Karpas-422 (cell line): ENCODE data around the gene PHB1. TPM values are rescaled to one million over a fixed set of nuclear protein-coding genes. Genes with fewer than 3 reads are reported as not detected.

ENCODE experiments used
- small RNA-seq: library from RNA; depleted of rRNA; stranded (forward); fragments of <200 nt; gene quantifications from one replicate; pipeline ENCODE3, GENCODE V24; 2014
- total RNA-seq: library from RNA; depleted of rRNA; stranded (reverse); fragments of >200 nt; shearing (Covaris generic); gene quantifications from 2 replicates; pipeline ENCODE4 v1.2.3, GENCODE V29; 2014; ENCODE audit warnings: low replicate concordance; rRNA removed

PHB1 gene
- total RNA-seq, 1 experiment from 2014 or later, result 91.5 TPM

Small RNA genes within 50 kb of the gene (small RNA-seq; reads per million reads assigned to genes)
- not detected for gene RF00019

Other genes starting within 250 kb of the PHB1 start
- gene GNGT2, start 204.3 kb downstream of the PHB1 start, total RNA-seq, result 25.3 and 40.2 TPM in 2 replicates
- 20.2 and 29.9 TPM in 2 replicates for gene ABI3, start 204.2 kb downstream of the PHB1 start, total RNA-seq
- 2.3 TPM in 1 of 2 replicates, not detected in the other for gene PHOSPHO1, start 184.1 kb downstream of the PHB1 start, total RNA-seq
- 47.7 and 84.1 TPM in 2 replicates for gene ZNF652, start 52.6 kb downstream of the PHB1 start, total RNA-seq
- 0.07 TPM in 1 of 2 replicates, not detected in the other for gene NGFR, start 80.4 kb upstream of the PHB1 start, total RNA-seq
- gene NXPH3, start 161.0 kb upstream of the PHB1 start, total RNA-seq, result not detected in 2 replicates